Measurements from ENCODE around the gene PTPN11. TPM values are rescaled to one million over a fixed set of nuclear protein-coding genes. Genes with fewer than 3 reads are reported as not detected.

Gene PTPN11
- polyA plus RNA-seq, 1 experiment, result 137 TPM

GRCh38 chr12:112482733-112483132, 64.0 kb downstream of the PTPN11 start:
- Histone ChIP-seq H3K27ac (ENCODE audit: low read depth, low read length) (no peak overlapping the region), H3K4me3 (ENCODE audit: low read depth, low read length) (no peak overlapping the region), H3K9me3 (ENCODE audit: control insufficient read depth, insufficient read depth, low read length) (no peaks in the 10 kb centered on the region), H3K27me3 (ENCODE audit: control insufficient read depth, insufficient read depth, low read length) (no peaks in the 10 kb centered on the region)
- TF ChIP-seq CTCF (IDR thresholded peaks at IDR 0.05; ENCODE audit: low read depth, low read length), result no peak
- POLR2A ChIA-PET, result no interaction called here
- DNase-seq (ENCODE audit: low read depth, low spot score), result no peak
- CTCF ChIA-PET, result no interaction called here

GRCh38 chr12:112486361-112486760, 67.6 kb downstream of the PTPN11 start:
- ChIA-PET POLR2A (no interaction called here), CTCF (no interaction called here)
- Histone ChIP-seq H3K27ac (ENCODE audit: low read depth, low read length) (no peak overlapping the region), H3K4me3 (ENCODE audit: low read depth, low read length) (no peak overlapping the region), H3K27me3 (ENCODE audit: control insufficient read depth, insufficient read depth, low read length) (no peaks in the 10 kb centered on the region), H3K9me3 (ENCODE audit: control insufficient read depth, insufficient read depth, low read length) (no peaks in the 10 kb centered on the region)
- TF ChIP-seq CTCF (IDR thresholded peaks at IDR 0.05; ENCODE audit: low read depth, low read length), result no peak
- DNase-seq (ENCODE audit: low read depth, low spot score), result no peak

- ChIA-PET POLR2A (no interaction called here), CTCF (no interaction called here)
- Histone ChIP-seq H3K9me3 (ENCODE audit: control insufficient read depth, insufficient read depth, low read length) (no peaks in the 10 kb centered on the region), H3K27ac (ENCODE audit: low read depth, low read length) (no peak overlapping the region), H3K4me3 (ENCODE audit: low read depth, low read length) (no peak overlapping the region), H3K27me3 (ENCODE audit: control insufficient read depth, insufficient read depth, low read length) (no peaks in the 10 kb centered on the region)
- TF ChIP-seq CTCF (IDR thresholded peaks at IDR 0.05; ENCODE audit: low read depth, low read length), result no peak
- no peak for DNase-seq (ENCODE audit: low read depth, low spot score)
Observed at GRCh38 chr12:112488257-112488876, 69.6 kb downstream of the PTPN11 start.

- Histone ChIP-seq H3K27me3 (ENCODE audit: control insufficient read depth, insufficient read depth, low read length) (no peaks in the 10 kb centered on the region), H3K9me3 (ENCODE audit: control insufficient read depth, insufficient read depth, low read length) (no peaks in the 10 kb centered on the region), H3K27ac (ENCODE audit: low read depth, low read length) (no peak overlapping the region), H3K4me3 (ENCODE audit: low read depth, low read length) (no peak overlapping the region)
- ChIA-PET CTCF (no interaction called here), POLR2A (no interaction called here)
- TF ChIP-seq CTCF (IDR thresholded peaks at IDR 0.05; ENCODE audit: low read depth, low read length), result no peak
- DNase-seq (ENCODE audit: low read depth, low spot score), result no peak
Observed at GRCh38 chr12:112489456-112489855, 70.7 kb downstream of the PTPN11 start.

GRCh38 chr12:112496496-112496895, 77.7 kb downstream of the PTPN11 start:
- CTCF ChIA-PET, result no interaction called here
- POLR2A ChIA-PET, result interaction anchor here (0.6 kb wide), 1 partner anchor 80 kb away, joined by 4 read pairs; no protein-coding TSS in a partner anchor
- Histone ChIP-seq H3K4me3 (ENCODE audit: low read depth, low read length) (no peak overlapping the region), H3K27ac (ENCODE audit: low read depth, low read length) (no peak overlapping the region), H3K27me3 (ENCODE audit: control insufficient read depth, insufficient read depth, low read length) (no peaks in the 10 kb centered on the region), H3K9me3 (ENCODE audit: control insufficient read depth, insufficient read depth, low read length) (no peaks in the 10 kb centered on the region)
- no peak for TF ChIP-seq CTCF (IDR thresholded peaks at IDR 0.05; ENCODE audit: low read depth, low read length)
- DNase-seq (ENCODE audit: low read depth, low spot score), result no peak

All from AG04450 (cell line).